CD4-positive, CD25-positive, alpha-beta regulatory T cell (primary cell): ENCODE measurements around the gene MAP2K5. TPM values are rescaled to one million over a fixed set of nuclear protein-coding genes. Genes with fewer than 3 reads are reported as not detected.

ENCODE experiments used
- ATAC-seq, 2 donors: fragments of 150-1000 bp; cut with Tn5 transposase; one replicate each; pipeline ENCODE4 v1.10.0; 2021; ENCODE audit warnings: low read depth in 2 of 2, moderate number of reproducible peaks in 2 of 2, moderate library complexity in 1 of 2
- DNase-seq, 3 donors: peaks; one replicate each; pipeline versions ENCODE4 v3.0.0 to v3.0.0-alpha.2; 2012 to 2022; ENCODE audit warnings: mixed read lengths in 1 of 3
- H3K27ac ChIP-seq: one replicate; pipeline ENCODE4 v1.7.0; 2013; ENCODE audit warnings: mild to moderate bottlenecking, low read length; ENCODE audit not compliant: insufficient read depth, poor library complexity, severe bottlenecking
- H3K27me3 ChIP-seq: one replicate; pipeline ENCODE4 v1.7.0; 2013; ENCODE audit warnings: low read length; ENCODE audit not compliant: control insufficient read depth, insufficient read depth
- H3K36me3 ChIP-seq: one replicate; pipeline ENCODE4 v1.7.0; 2013; ENCODE audit warnings: mild to moderate bottlenecking, low read length, moderate library complexity; ENCODE audit not compliant: control insufficient read depth, insufficient read depth
- H3K4me1 ChIP-seq: 2 replicates; pipeline ENCODE4 v1.7.0; 2013; ENCODE audit warnings: mild to moderate bottlenecking, low read length; ENCODE audit not compliant: insufficient read depth, control insufficient read depth, poor library complexity, severe bottlenecking
- H3K4me3 ChIP-seq: one replicate; pipeline ENCODE4 v1.7.0; 2013; ENCODE audit warnings: low read depth, mild to moderate bottlenecking, low read length, moderate library complexity
- H3K9me3 ChIP-seq, 2 experiments: 1 replicate in 1 of 2; 2 replicates in 1 of 2; pipeline ENCODE4 v1.7.0; 2013; ENCODE audit warnings: low read length in 2 of 2, mild to moderate bottlenecking in 1 of 2, moderate library complexity in 1 of 2; ENCODE audit not compliant: control insufficient read depth in 2 of 2
- H3K27ac Mint-ChIP-seq, 3 donors: one replicate each; pipeline ENCODE4 v1.8.0; 2020 to 2022; ENCODE audit warnings: mild to moderate bottlenecking in 3 of 3, mixed read lengths in 3 of 3, moderate library complexity in 2 of 3
- H3K27me3 Mint-ChIP-seq: one replicate; pipeline ENCODE4 v1.8.0; 2022; ENCODE audit warnings: mild to moderate bottlenecking, mixed read lengths
- H3K36me3 Mint-ChIP-seq: one replicate; pipeline ENCODE4 v1.8.0; 2020; ENCODE audit warnings: mixed read lengths
- H3K4me1 Mint-ChIP-seq, 4 donors: one replicate each; pipeline ENCODE4 v1.8.0; 2020 to 2022; ENCODE audit warnings: mixed read lengths in 4 of 4, mild to moderate bottlenecking in 1 of 4
- H3K4me3 Mint-ChIP-seq, 4 donors: one replicate each; pipeline ENCODE4 v1.8.0; 2020 to 2022; ENCODE audit warnings: mild to moderate bottlenecking in 4 of 4, mixed read lengths in 4 of 4, moderate library complexity in 3 of 4
- H3K9me3 Mint-ChIP-seq, 7 donors: one replicate each; pipeline ENCODE4 v1.8.0; 2020 to 2022; ENCODE audit warnings: mixed read lengths in 7 of 7, mild to moderate bottlenecking in 3 of 7, moderate library complexity in 2 of 7
- polyA plus RNA-seq, 4 donors: library from polyadenylated mRNA; unstranded; fragments of 300-500 nt; fragmentation: Illumina TruSeq; gene quantifications; one replicate each; pipeline ENCODE4 v1.2.3, GENCODE V29; 2021
- total RNA-seq: library from RNA; stranded (reverse); gene quantifications from one replicate; pipeline ENCODE4 v1.2.3, GENCODE V29; 2022

MAP2K5 gene
- total and polyA plus RNA-seq, 5 donors from 2014 or later, result 14.5 to 30.8 (median 17.0) TPM

DNA sequence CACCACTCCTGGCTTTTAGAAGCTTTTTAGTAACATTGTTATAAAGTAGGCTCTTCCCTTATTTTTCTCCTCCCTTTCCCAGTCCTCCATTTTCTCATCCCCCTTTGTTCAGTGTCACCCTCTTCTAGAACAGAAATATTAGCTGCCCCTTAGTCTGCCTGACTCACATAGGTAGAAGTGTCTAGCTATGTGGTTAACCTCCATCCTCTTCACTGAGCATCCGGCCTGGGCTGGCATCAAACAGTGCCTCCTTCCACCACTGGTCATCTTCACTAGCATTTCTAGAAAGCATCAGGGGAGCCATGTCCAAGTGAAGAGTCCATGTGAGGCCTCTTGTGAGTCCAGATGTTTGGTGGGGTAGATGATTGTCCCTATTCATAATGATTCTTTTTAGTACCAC lies 212.8 kb downstream of the MAP2K5 start:
- Mint-ChIP-seq H3K36me3 (peaks cover 6% of the 10 kb centered on the region), H3K27me3 (no peaks in the 10 kb centered on the region), H3K9me3 (peaks cover 0 to 3% (median 0%) of the 10 kb centered on the region in 7 donors), H3K4me3 (peak overlapping the region in 1 of 4 donors; percentile 1), H3K4me1 (peaks cover 16 to 53% (median 33%) of the 10 kb centered on the region in 4 donors), H3K27ac (peak overlapping the region in 1 of 3 donors; percentile 6)
- Histone ChIP-seq H3K27me3 (no peaks in the 10 kb centered on the region), H3K4me1 (peaks cover 9% of the 10 kb centered on the region), H3K27ac (no peak overlapping the region), H3K36me3 (no peaks in the 10 kb centered on the region), H3K9me3 (no peaks in the 10 kb centered on the region), H3K4me3 (no peak overlapping the region)
- DNase-seq (no peak), ATAC-seq (peak in 1 of 2 donors; percentile 28)

DNA sequence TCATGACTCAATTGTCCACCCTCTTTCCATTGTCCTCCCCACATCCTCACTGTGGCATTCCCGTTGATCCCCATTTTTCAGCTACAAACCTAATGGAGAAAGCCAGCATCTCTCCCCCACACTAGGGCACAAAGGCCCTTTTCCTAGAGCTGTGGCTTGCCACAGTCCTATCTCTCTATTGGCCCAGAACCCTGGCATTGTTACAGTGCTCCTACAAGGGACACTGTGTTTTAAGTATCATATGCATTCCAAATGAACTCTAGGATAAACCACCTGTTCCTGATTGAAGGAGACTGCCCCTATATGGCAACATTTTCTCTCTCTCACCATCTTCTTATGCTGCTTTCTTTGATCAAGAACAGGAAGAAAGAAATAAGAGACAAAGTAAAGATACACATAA lies 213.4 kb downstream of the MAP2K5 start:
- ATAC-seq, result no peak
- DNase-seq, result no peak
- H3K4me3 ChIP-seq, result no peak overlapping the region
- peak overlapping the region in 2 of 3 donors; percentile 18 to 63 for H3K27ac Mint-ChIP-seq
- H3K27me3 ChIP-seq, result no peaks in the 10 kb centered on the region
- peaks cover 9% of the 10 kb centered on the region for H3K4me1 ChIP-seq
- H3K27me3 Mint-ChIP-seq, result no peaks in the 10 kb centered on the region
- peaks cover under 1% of the 10 kb centered on the region for H3K36me3 Mint-ChIP-seq
- peaks cover 16 to 51% (median 31%) of the 10 kb centered on the region in 4 donors for H3K4me1 Mint-ChIP-seq
- H3K9me3 Mint-ChIP-seq, result peaks cover 0 to 3% (median 0%) of the 10 kb centered on the region in 7 donors
- no peaks in the 10 kb centered on the region for H3K9me3 ChIP-seq
- no peak overlapping the region for H3K27ac ChIP-seq
- H3K4me3 Mint-ChIP-seq, result no peak overlapping the region
- no peaks in the 10 kb centered on the region for H3K36me3 ChIP-seq

DNA sequence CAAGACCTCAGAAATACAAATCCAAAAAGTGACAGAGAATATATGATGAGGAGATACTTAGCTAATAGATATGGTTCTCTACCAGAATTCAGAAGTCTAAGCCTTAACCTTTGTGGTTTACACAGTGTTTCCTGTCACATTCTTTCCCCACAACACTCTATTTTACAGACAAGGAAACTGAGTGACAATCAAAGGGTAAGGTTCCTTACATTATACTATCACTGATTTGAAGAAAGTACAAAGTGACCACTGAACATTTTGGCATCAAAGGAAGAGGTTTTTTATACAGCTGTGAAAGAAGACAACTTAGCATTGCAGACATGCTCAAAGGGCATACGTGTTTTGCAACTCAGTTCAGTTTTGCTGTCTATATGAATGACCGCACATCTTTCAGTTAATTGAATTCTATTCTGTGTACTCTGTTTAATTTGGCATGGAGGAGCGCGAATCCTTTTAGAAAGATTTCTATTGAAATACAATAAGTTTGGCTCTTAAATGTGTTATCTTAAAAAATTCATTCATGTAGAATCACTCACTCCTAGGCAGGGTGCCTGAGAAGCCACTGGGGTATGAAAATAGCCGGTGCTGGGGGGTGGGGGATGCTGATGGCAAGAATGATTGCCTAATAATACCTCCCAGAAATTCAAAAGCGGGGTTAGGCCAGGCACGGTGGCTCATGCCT lies 216.3 kb downstream of the MAP2K5 start:
- peaks cover 15 to 69% (median 36%) of the 10 kb centered on the region in 4 donors for H3K4me1 Mint-ChIP-seq
- H3K27ac Mint-ChIP-seq, result peak overlapping the region; percentile 1 to 88 (median 70)
- Histone ChIP-seq H3K4me1 (peaks cover 9% of the 10 kb centered on the region), H3K9me3 (no peaks in the 10 kb centered on the region), H3K36me3 (no peaks in the 10 kb centered on the region), H3K27me3 (no peaks in the 10 kb centered on the region), H3K4me3 (peak overlapping the region; percentile 27), H3K27ac (no peak overlapping the region)
- peaks cover 0 to 3% (median 0%) of the 10 kb centered on the region in 7 donors for H3K9me3 Mint-ChIP-seq
- ATAC-seq (peak; percentile 60 to 66), DNase-seq (peak in 2 of 3 donors; percentile 46 to 55)
- H3K36me3 Mint-ChIP-seq, result peaks cover 4% of the 10 kb centered on the region
- H3K27me3 Mint-ChIP-seq, result no peaks in the 10 kb centered on the region
- peak overlapping the region in 2 of 4 donors; percentile 53 to 59 for H3K4me3 Mint-ChIP-seq

GRCh38 chr15:67760901-67761300 lies 218.4 kb downstream of the MAP2K5 start:
- ATAC-seq, result no peak
- peak overlapping the region in 1 of 3 donors; percentile 76 for H3K27ac Mint-ChIP-seq
- Histone ChIP-seq H3K4me1 (peaks cover 9% of the 10 kb centered on the region), H3K36me3 (no peaks in the 10 kb centered on the region), H3K4me3 (no peak overlapping the region), H3K27me3 (no peaks in the 10 kb centered on the region), H3K9me3 (no peaks in the 10 kb centered on the region), H3K27ac (no peak overlapping the region)
- H3K4me3 Mint-ChIP-seq, result no peak overlapping the region
- DNase-seq, result no peak
- peaks cover 6% of the 10 kb centered on the region for H3K36me3 Mint-ChIP-seq
- peaks cover 10 to 54% (median 28%) of the 10 kb centered on the region in 4 donors for H3K4me1 Mint-ChIP-seq
- peaks cover 0 to under 1% (median 0%) of the 10 kb centered on the region in 7 donors for H3K9me3 Mint-ChIP-seq
- no peaks in the 10 kb centered on the region for H3K27me3 Mint-ChIP-seq

DNA sequence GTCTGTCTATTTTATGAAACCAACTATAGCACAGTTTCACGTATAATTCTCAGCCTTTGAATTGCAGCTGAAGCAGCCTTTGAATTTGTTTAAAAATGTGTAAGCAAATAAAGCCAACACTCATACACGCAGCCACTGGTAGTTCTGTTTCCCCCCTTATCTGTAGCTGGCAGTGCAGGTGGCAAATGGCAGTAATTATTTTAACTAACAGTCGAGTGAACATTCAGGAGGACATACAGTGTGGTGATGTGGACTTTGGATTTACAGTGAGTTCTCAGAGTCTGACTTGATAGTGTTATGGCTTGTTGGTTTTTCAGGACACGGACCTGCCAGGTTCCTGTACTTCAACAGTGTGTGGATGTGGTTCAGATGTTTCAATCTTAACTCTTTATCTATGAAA lies 218.8 kb downstream of the MAP2K5 start:
- Mint-ChIP-seq H3K27me3 (no peaks in the 10 kb centered on the region), H3K27ac (peak overlapping the region in 1 of 3 donors; percentile 76), H3K4me3 (no peak overlapping the region), H3K4me1 (peaks cover 7 to 51% (median 25%) of the 10 kb centered on the region in 4 donors), H3K36me3 (peaks cover 6% of the 10 kb centered on the region), H3K9me3 (no peaks in the 10 kb centered on the region)
- Histone ChIP-seq H3K27ac (no peak overlapping the region), H3K4me1 (peaks cover 9% of the 10 kb centered on the region), H3K36me3 (no peaks in the 10 kb centered on the region), H3K27me3 (no peaks in the 10 kb centered on the region), H3K4me3 (no peak overlapping the region), H3K9me3 (no peaks in the 10 kb centered on the region)
- ATAC-seq (no peak), DNase-seq (no peak)

DNA sequence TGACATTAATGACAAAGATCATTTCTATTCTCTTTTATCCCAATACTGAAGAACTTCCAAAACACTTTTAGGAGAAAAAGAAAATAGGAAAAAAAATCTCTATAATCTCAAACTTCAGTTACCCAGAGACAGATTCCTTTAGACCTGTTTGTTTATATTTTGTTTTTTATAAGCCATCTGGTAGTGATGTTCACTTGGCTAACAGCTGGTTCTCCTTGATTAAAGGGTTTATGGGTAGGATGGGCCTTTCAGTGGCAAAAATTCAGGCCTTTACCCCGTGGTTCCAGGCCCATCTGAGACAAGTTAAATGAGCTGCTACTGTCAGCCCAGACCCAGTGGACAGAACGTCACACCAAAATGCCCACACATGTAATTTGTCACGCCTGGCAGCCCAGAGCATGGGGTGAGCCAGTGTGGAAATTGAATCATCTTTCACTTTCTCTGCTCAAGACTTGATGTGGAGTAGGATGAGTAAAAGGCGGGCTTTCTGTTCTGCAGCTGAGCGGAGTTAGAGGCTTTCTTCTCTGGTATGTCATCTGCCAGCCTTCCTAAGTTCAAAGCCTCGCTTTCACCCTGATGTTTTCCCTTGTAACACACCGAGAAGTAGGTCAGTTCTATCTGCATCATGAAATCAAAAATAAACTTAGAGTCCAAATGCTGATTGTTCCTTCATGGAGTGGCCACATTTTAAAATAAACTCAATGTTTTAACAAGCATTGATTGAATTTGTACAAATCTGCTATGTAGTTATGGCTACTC lies 220.3 kb downstream of the MAP2K5 start:
- ATAC-seq (peak; percentile 46 to 47), DNase-seq (peak in 1 of 3 donors; percentile 55)
- H3K36me3 ChIP-seq, result no peaks in the 10 kb centered on the region
- H3K4me3 ChIP-seq, result no peak overlapping the region
- peaks cover 9% of the 10 kb centered on the region for H3K4me1 ChIP-seq
- H3K9me3 Mint-ChIP-seq, result no peaks in the 10 kb centered on the region
- no peaks in the 10 kb centered on the region for H3K9me3 ChIP-seq
- H3K27me3 Mint-ChIP-seq, result no peaks in the 10 kb centered on the region
- no peaks in the 10 kb centered on the region for H3K27me3 ChIP-seq
- peaks cover 17% of the 10 kb centered on the region for H3K36me3 Mint-ChIP-seq
- peak overlapping the region; percentile 17 to 56 (median 36) for H3K27ac Mint-ChIP-seq
- H3K4me3 Mint-ChIP-seq, result peak overlapping the region in 2 of 4 donors; percentile 39 to 48
- H3K4me1 Mint-ChIP-seq, result peaks cover 7 to 38% (median 18%) of the 10 kb centered on the region in 4 donors
- H3K27ac ChIP-seq, result no peak overlapping the region

DNA sequence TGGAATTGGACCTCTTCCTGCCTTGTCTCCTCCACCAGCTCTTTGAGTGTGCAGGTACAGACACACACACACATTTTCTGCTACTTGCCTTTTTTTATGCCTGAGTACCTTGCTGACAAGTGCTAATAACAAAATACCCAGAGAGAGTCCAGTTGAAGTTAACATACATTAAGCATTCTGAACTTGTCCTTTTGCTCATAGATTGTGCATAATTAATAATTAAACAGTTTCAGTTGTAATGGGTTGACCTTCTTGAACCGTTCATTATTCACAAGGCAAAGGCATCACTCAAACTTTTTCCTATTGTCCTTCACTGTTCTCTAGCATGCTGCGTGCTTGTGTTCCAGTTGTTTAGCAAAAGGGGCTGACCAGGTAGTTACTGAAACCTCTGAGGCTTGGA lies 223.2 kb downstream of the MAP2K5 start:
- Mint-ChIP-seq H3K27ac (no peak overlapping the region), H3K36me3 (peaks cover 32% of the 10 kb centered on the region), H3K9me3 (no peaks in the 10 kb centered on the region), H3K4me1 (peaks cover 0 to 19% (median 7%) of the 10 kb centered on the region in 4 donors), H3K27me3 (no peaks in the 10 kb centered on the region), H3K4me3 (no peak overlapping the region)
- no peak overlapping the region for H3K27ac ChIP-seq
- no peak for ATAC-seq
- H3K4me1 ChIP-seq, result no peaks in the 10 kb centered on the region
- no peaks in the 10 kb centered on the region for H3K27me3 ChIP-seq
- H3K4me3 ChIP-seq, result no peak overlapping the region
- no peak for DNase-seq
- H3K9me3 ChIP-seq, result no peaks in the 10 kb centered on the region
- H3K36me3 ChIP-seq, result peaks cover 2% of the 10 kb centered on the region
